Neural cell (in vitro differentiated cells): Measurements from ENCODE around the gene NCS1. TPM values are rescaled to one million over a fixed set of nuclear protein-coding genes. Genes with fewer than 3 reads are reported as not detected.

ENCODE experiments used
- H2AFZ ChIP-seq: fragments of 200-600, 300-800 bp; sonication (generic), shearing (Covaris generic); 2 replicates; pipeline ENCODE4 v1.6.0; 2014; ENCODE audit warnings: low read depth, mild to moderate bottlenecking, antibody characterized with exemption, low read length, moderate library complexity
- H3F3A ChIP-seq: fragments of 200-600 bp; shearing (Covaris generic); 2 replicates; pipeline ENCODE4 v1.6.1; 2016; ENCODE audit warnings: mild to moderate bottlenecking, moderate library complexity, mixed read lengths, antibody characterized with exemption, low read length; ENCODE audit not compliant: insufficient read depth, poor library complexity, severe bottlenecking
- H3K27ac ChIP-seq: fragments of 200-600, 300-800 bp; sonication (generic), shearing (Covaris generic); 2 replicates; pipeline ENCODE4 v1.5.1; 2014; ENCODE audit warnings: mild to moderate bottlenecking, low read length, moderate library complexity
- H3K27me3 ChIP-seq: fragments of 300-800, 200-600 bp; sonication (generic), shearing (Covaris generic); 2 replicates; pipeline ENCODE4 v1.6.0; 2014; ENCODE audit warnings: mild to moderate bottlenecking, low read depth, low read length, moderate library complexity; ENCODE audit not compliant: insufficient read depth
- H3K36me3 ChIP-seq: fragments of 300-800, 200-600 bp; sonication (generic), shearing (Covaris generic); 2 replicates; pipeline ENCODE4 v1.5.1; 2014; ENCODE audit warnings: mild to moderate bottlenecking, antibody characterized with exemption, low read length, moderate library complexity; ENCODE audit not compliant: insufficient read depth
- H3K4me2 ChIP-seq: fragments of 300-800, 200-600 bp; sonication (generic), shearing (Covaris generic); 2 replicates; pipeline ENCODE4 v1.6.0; 2014; ENCODE audit warnings: mild to moderate bottlenecking, low read length
- H3K4me3 ChIP-seq: fragments of 300-800, 200-600 bp; sonication (generic), shearing (Covaris generic); 2 replicates; pipeline ENCODE4 v1.5.1; 2014; ENCODE audit warnings: mild to moderate bottlenecking, low read length, moderate library complexity
- H3K79me2 ChIP-seq: fragments of 200-600 bp; shearing (Covaris generic); replicated peaks from 2 replicates; pipeline ENCODE4 v1.6.0; 2014; ENCODE audit warnings: mild to moderate bottlenecking, low read length, moderate library complexity; ENCODE audit not compliant: insufficient read depth
- H3K9ac ChIP-seq: fragments of 300-800, 200-600 bp; sonication (generic), shearing (Covaris generic); 2 replicates; pipeline ENCODE4 v1.6.1; 2016; ENCODE audit warnings: mild to moderate bottlenecking, low read length, mixed read lengths
- H3K9me2 ChIP-seq: fragments of 200-600 bp; shearing (Covaris generic); 2 replicates; pipeline ENCODE4 v1.6.1; 2016; ENCODE audit warnings: mild to moderate bottlenecking, low read length, mixed read lengths; ENCODE audit not compliant: insufficient read depth
- H3K9me3 ChIP-seq: fragments of 200-600, 300-800 bp; sonication (generic), shearing (Covaris generic); 2 replicates; pipeline ENCODE4 v1.6.1; 2016; ENCODE audit warnings: mild to moderate bottlenecking, mixed run types, low read length, moderate library complexity, mixed read lengths
- H4K20me1 ChIP-seq: fragments of 200-600 bp; shearing (Covaris generic); 2 replicates; pipeline ENCODE4 v1.6.1; 2016; ENCODE audit warnings: mild to moderate bottlenecking, mixed run types; ENCODE audit not compliant: insufficient read depth
- CTCF ChIP-seq: fragments of 450-650 bp; IDR thresholded peaks from 2 replicates; pipeline ENCODE4 v1.5.1; 2014; ENCODE audit warnings: antibody characterized with exemption, mild to moderate bottlenecking, moderate library complexity; ENCODE audit not compliant: poor library complexity, severe bottlenecking
- EP300 ChIP-seq: fragments of 450-650 bp; conservative IDR thresholded peaks from 2 replicates; pipeline ENCODE4 v1.6.1; 2014; ENCODE audit warnings: antibody characterized with exemption, mild to moderate bottlenecking, moderate library complexity; ENCODE audit not compliant: poor library complexity, severe bottlenecking
- EZH2 ChIP-seq: fragments of 200-600, 300-800 bp; shearing (Covaris generic), sonication (generic); IDR thresholded peaks from 2 replicates; pipeline ENCODE4 v1.6.1; 2014; ENCODE audit warnings: antibody characterized with exemption, low read length, borderline replicate concordance, mild to moderate bottlenecking; ENCODE audit not compliant: insufficient read depth, poor library complexity, severe bottlenecking
- MXI1 ChIP-seq: fragments of 450-650 bp; conservative IDR thresholded peaks from 2 replicates; pipeline ENCODE4 v1.6.1; 2014; ENCODE audit warnings: antibody characterized with exemption, mild to moderate bottlenecking; ENCODE audit not compliant: poor library complexity, severe bottlenecking
- POLR2AphosphoS5 ChIP-seq: IDR thresholded peaks from 2 replicates; pipeline ENCODE4 v1.6.1; 2012
- RAD21 ChIP-seq: fragments of 450-650 bp; conservative IDR thresholded peaks from 2 replicates; pipeline ENCODE4 v1.6.1; 2014; ENCODE audit warnings: antibody characterized with exemption, mild to moderate bottlenecking, moderate library complexity
- REST ChIP-seq: IDR thresholded peaks from 2 replicates; pipeline ENCODE4 v1.6.1; 2012; ENCODE audit warnings: borderline replicate concordance
- SMC3 ChIP-seq: fragments of 450-650 bp; conservative IDR thresholded peaks from 2 replicates; pipeline ENCODE4 v1.6.1; 2014; ENCODE audit warnings: antibody characterized with exemption, mild to moderate bottlenecking, moderate library complexity; ENCODE audit not compliant: poor library complexity
- TAF1 ChIP-seq: IDR thresholded peaks from 2 replicates; pipeline ENCODE4 v1.6.1; 2012; ENCODE audit warnings: low read depth
- polyA plus RNA-seq: library from polyadenylated mRNA; depleted of rRNA; stranded (reverse); fragments of >200 nt; gene quantifications from 2 replicates; pipeline ENCODE4 v1.2.3, GENCODE V29; 2014

NCS1 gene
- polyA plus RNA-seq, 1 donor from 2014 or later: 73.3 TPM

- H3K9me2 ChIP-seq: no peaks in the 10 kb centered on the region
- H3K36me3 ChIP-seq: no peaks in the 10 kb centered on the region
- no peaks in the 10 kb centered on the region for H3K9me3 ChIP-seq
Observed at GRCh38 chr9:130283539-130284248, 111.5 kb downstream of the NCS1 start.

GRCh38 chr9:130284249-130284625 is 112.0 kb downstream of the NCS1 start:
- H3K9me3 ChIP-seq: no peaks in the 10 kb centered on the region
- H4K20me1 ChIP-seq: no peaks in the 10 kb centered on the region
- TF ChIP-seq EP300 (no peak), RAD21 (no peak), TAF1 (no peak), MXI1 (no peak), EZH2 (no peak), REST (no peak)
- no peak overlapping the region for H3K4me3 ChIP-seq
- H3K36me3 ChIP-seq: no peaks in the 10 kb centered on the region
- no peak overlapping the region for H3K9ac ChIP-seq
- no peak overlapping the region for H3K27ac ChIP-seq
- H3K79me2 ChIP-seq: no peaks in the 10 kb centered on the region
- no peak overlapping the region for H3K4me2 ChIP-seq
- no peaks in the 10 kb centered on the region for H3K27me3 ChIP-seq
- H3K9me2 ChIP-seq: no peaks in the 10 kb centered on the region
- no peak overlapping the region for H2AFZ ChIP-seq
- H3F3A ChIP-seq: no peaks in the 10 kb centered on the region

More at GRCh38 chr9:130283539-130284248, 111.5 kb downstream of the NCS1 start:
- H3K27ac ChIP-seq: no peak overlapping the region
- no peak overlapping the region for H3K4me3 ChIP-seq
- no peak overlapping the region for H2AFZ ChIP-seq
- H3K27me3 ChIP-seq: no peaks in the 10 kb centered on the region
- TF ChIP-seq CTCF (no peak), RAD21 (no peak), POLR2AphosphoS5 (no peak), TAF1 (no peak), EZH2 (no peak), SMC3 (no peak), MXI1 (no peak), REST (no peak), EP300 (no peak)
- no peaks in the 10 kb centered on the region for H3F3A ChIP-seq
- H3K9ac ChIP-seq: no peak overlapping the region
- H3K79me2 ChIP-seq: no peaks in the 10 kb centered on the region
- H3K4me2 ChIP-seq: no peak overlapping the region
- H4K20me1 ChIP-seq: no peaks in the 10 kb centered on the region
